ENCODE results near the gene RANBP1.

Gene RANBP1

GRCh38 chr22:20138868-20139267, 23.0 kb downstream of the RANBP1 start:
- DNase-seq, result no peak

GRCh38 chr22:20139391-20140106, 23.6 kb downstream of the RANBP1 start:
- DNase-seq, result no peak

- DNase-seq, result no peak
Measured at GRCh38 chr22:20140107-20140445, 24.2 kb downstream of the RANBP1 start.

- DNase-seq, result no peak
Measured at GRCh38 chr22:20140521-20140964, 24.6 kb downstream of the RANBP1 start.

GRCh38 chr22:20141186-20142077, 25.5 kb downstream of the RANBP1 start:
- peak; percentile 83 for DNase-seq

GRCh38 chr22:20142711-20143621, 27.1 kb downstream of the RANBP1 start:
- no peak for DNase-seq

- DNase-seq, result no peak
Measured at GRCh38 chr22:20143883-20144665, 28.2 kb downstream of the RANBP1 start.

GRCh38 chr22:20145206-20145831, 29.4 kb downstream of the RANBP1 start:
- DNase-seq, result no peak

- no peak for DNase-seq
Measured at GRCh38 chr22:20145832-20146223, 29.9 kb downstream of the RANBP1 start.

GRCh38 chr22:20146777-20147176, 30.9 kb downstream of the RANBP1 start:
- DNase-seq, result no peak

- no peak for DNase-seq
Measured at GRCh38 chr22:20147237-20147988, 31.5 kb downstream of the RANBP1 start.

GRCh38 chr22:20148414-20148813, 32.5 kb downstream of the RANBP1 start:
- DNase-seq, result no peak

- DNase-seq, result no peak
Measured at GRCh38 chr22:20149257-20150250, 33.6 kb downstream of the RANBP1 start.

- DNase-seq, result no peak
Measured at GRCh38 chr22:20150381-20151275, 34.7 kb downstream of the RANBP1 start, which contains the start of gene CCDC188. Gene CCDC188, minus strand, starts transcription at chr22:20151055. Its CDS starts 69 bp downstream, at chr22:20150986.

- DNase-seq, result no peak
Measured at GRCh38 chr22:20151276-20151588, 35.3 kb downstream of the RANBP1 start.

- DNase-seq, result no peak
Measured at GRCh38 chr22:20152464-20152890, 36.6 kb downstream of the RANBP1 start.

- no peak for DNase-seq
Measured at GRCh38 chr22:20153945-20154344, 38.0 kb downstream of the RANBP1 start.

GRCh38 chr22:20154602-20155187, 38.8 kb downstream of the RANBP1 start:
- DNase-seq, result no peak
